Nephron (organoid): Measurements from ENCODE around the gene GLI2.

Experiments used
- H3K27ac Mint-ChIP-seq, 3 experiments: 2 replicates each; pipeline ENCODE4 v1.8.0; 2020; ENCODE audit warnings: mixed read lengths in 3 of 3, mild to moderate bottlenecking in 2 of 3, moderate library complexity in 1 of 3
- H3K27me3 Mint-ChIP-seq: 2 replicates; pipeline ENCODE4 v1.8.0; 2021; ENCODE audit warnings: low read depth, mild to moderate bottlenecking, moderate library complexity, mixed read lengths
- H3K36me3 Mint-ChIP-seq: 2 replicates; pipeline ENCODE4 v1.8.0; 2020; ENCODE audit warnings: low read depth, mixed read lengths
- H3K4me1 Mint-ChIP-seq: 2 replicates; pipeline ENCODE4 v1.8.0; 2020; ENCODE audit warnings: mixed read lengths
- H3K4me3 Mint-ChIP-seq, 3 experiments: 2 replicates each; pipeline ENCODE4 v1.8.0; 2020; ENCODE audit warnings: mild to moderate bottlenecking in 3 of 3, mixed read lengths in 3 of 3, moderate library complexity in 2 of 3
- H3K9me3 Mint-ChIP-seq: 2 replicates; pipeline ENCODE4 v1.8.0; 2020; ENCODE audit warnings: mixed read lengths
- CTCF ChIP-seq, 3 experiments: fragments of 200-600 bp; sonication (generic); IDR thresholded peaks; one replicate each; pipeline ENCODE4 v1.5.0; 2021; ENCODE audit warnings: antibody characterized with exemption in 3 of 3; ENCODE audit not compliant: unreplicated experiment in 3 of 3

The GLI2 gene

GRCh38 chr2:120759543-120760331 lies 24.1 kb downstream of the GLI2 start:
- no peak for TF ChIP-seq CTCF (IDR thresholded peaks at IDR 0.05; ENCODE audit: unreplicated experiment in 3 of 3)
- H3K4me1 Mint-ChIP-seq: peaks cover 77% of the 10 kb centered on the region
- H3K9me3 Mint-ChIP-seq: peaks cover 5% of the 10 kb centered on the region
- no peak overlapping the region for H3K4me3 Mint-ChIP-seq
- peaks cover 11% of the 10 kb centered on the region for H3K27me3 Mint-ChIP-seq
- peaks cover 10% of the 10 kb centered on the region for H3K36me3 Mint-ChIP-seq
- H3K27ac Mint-ChIP-seq: peak overlapping the region; percentile 98 to 99 (median 99)

GRCh38 chr2:120760446-120761135 lies 24.9 kb downstream of the GLI2 start:
- Mint-ChIP-seq H3K27ac (peak overlapping the region; percentile 79 to 99 (median 80)), H3K9me3 (peaks cover 5% of the 10 kb centered on the region), H3K4me1 (peaks cover 85% of the 10 kb centered on the region), H3K4me3 (peak overlapping the region in 2 of 3 experiments; percentile 10 to 18), H3K36me3 (peaks cover 10% of the 10 kb centered on the region), H3K27me3 (peaks cover 11% of the 10 kb centered on the region)
- TF ChIP-seq CTCF (IDR thresholded peaks at IDR 0.05; ENCODE audit: unreplicated experiment in 3 of 3): no peak

GRCh38 chr2:120761164-120761861 lies 25.6 kb downstream of the GLI2 start:
- peaks cover 7% of the 10 kb centered on the region for H3K36me3 Mint-ChIP-seq
- no peak for TF ChIP-seq CTCF (IDR thresholded peaks at IDR 0.05; ENCODE audit: unreplicated experiment in 3 of 3)
- peaks cover 92% of the 10 kb centered on the region for H3K4me1 Mint-ChIP-seq
- H3K4me3 Mint-ChIP-seq: peak overlapping the region in 1 of 3 experiments; percentile 18
- H3K27me3 Mint-ChIP-seq: peaks cover 11% of the 10 kb centered on the region
- peaks cover 5% of the 10 kb centered on the region for H3K9me3 Mint-ChIP-seq
- peak overlapping the region; percentile 79 to 99 (median 80) for H3K27ac Mint-ChIP-seq

GRCh38 chr2:120761911-120762310 lies 26.2 kb downstream of the GLI2 start:
- H3K4me1 Mint-ChIP-seq: peaks cover 94% of the 10 kb centered on the region
- H3K27me3 Mint-ChIP-seq: peaks cover 11% of the 10 kb centered on the region
- H3K4me3 Mint-ChIP-seq: no peak overlapping the region
- peaks cover 1% of the 10 kb centered on the region for H3K36me3 Mint-ChIP-seq
- peak overlapping the region; percentile 79 to 99 (median 80) for H3K27ac Mint-ChIP-seq
- H3K9me3 Mint-ChIP-seq: peaks cover 2% of the 10 kb centered on the region
- no peak for TF ChIP-seq CTCF (IDR thresholded peaks at IDR 0.05; ENCODE audit: unreplicated experiment in 3 of 3)

- peak overlapping the region in 2 of 3 experiments; percentile 79 to 99 for H3K27ac Mint-ChIP-seq
- H3K9me3 Mint-ChIP-seq: no peaks in the 10 kb centered on the region
- H3K4me3 Mint-ChIP-seq: no peak overlapping the region
- H3K27me3 Mint-ChIP-seq: peaks cover 11% of the 10 kb centered on the region
- no peak for TF ChIP-seq CTCF (IDR thresholded peaks at IDR 0.05; ENCODE audit: unreplicated experiment in 3 of 3)
- peaks cover 91% of the 10 kb centered on the region for H3K4me1 Mint-ChIP-seq
- H3K36me3 Mint-ChIP-seq: no peaks in the 10 kb centered on the region
These were observed 26.8 kb downstream of the GLI2 start for GRCh38 chr2:120762341-120763061.
